ENCODE results near the gene TWF1. TPM values are rescaled to one million over a fixed set of nuclear protein-coding genes. Genes with fewer than 3 reads are reported as not detected.

TWF1 gene
- total and polyA plus RNA-seq, 2 of the 4 experiments (the other 2 are of a cell fraction) = 67.0 to 141 TPM

- Histone ChIP-seq H4K91ac (ENCODE audit: insufficient read depth, low read depth, low read length) (no peak overlapping the region), H3K4me2 (ENCODE audit: low read depth, low read length) (peak overlapping the region; percentile 33), H3K27me3 (ENCODE audit: control insufficient read depth, insufficient read depth, low read length) (no peaks in the 10 kb centered on the region), H3K23ac (ENCODE audit: low read depth, low read length) (0 out of 2 replicates have a peak overlapping the region, but pooled peaks have one; percentile 62), H3K56ac (ENCODE audit: extremely low read depth, insufficient read depth, low read length) (no peak overlapping the region), H3K4me1 (ENCODE audit: control insufficient read depth, insufficient read depth, low read length) (peaks cover 12% of the 10 kb centered on the region), H3K9ac (ENCODE audit: low read depth, low read length) (no peak overlapping the region), H3K36me3 (ENCODE audit: control insufficient read depth, insufficient read depth, low read length) (no peaks in the 10 kb centered on the region), H2AFZ (replicated peaks; ENCODE audit: low read length, poor library complexity) (no peak overlapping the region), H3K14ac (replicated peaks; ENCODE audit: low read depth, low read length) (0 out of 2 replicates have a peak overlapping the region, but pooled peaks have one; percentile 0), H2BK120ac (ENCODE audit: low read depth, low read length) (no peak overlapping the region), H3K9me1 (ENCODE audit: insufficient read depth, low read length) (peaks cover 6% of the 10 kb centered on the region; the same call in 1 of the 2 replicates), H3K27ac (ENCODE audit: insufficient read depth, low read length) (no peak overlapping the region), H3K4ac (ENCODE audit: low read depth, low read length) (no peak overlapping the region), H3K9me3 (ENCODE audit: control insufficient read depth, insufficient read depth, low read length) (no peaks in the 10 kb centered on the region), H2BK5ac (ENCODE audit: low read depth, low read length, poor library complexity, severe bottlenecking) (no peak overlapping the region), H3K18ac (ENCODE audit: low read depth, low read length) (no peak overlapping the region), H3K79me1 (ENCODE audit: low read depth in 1 of 2, low read length in 2 of 2) (peaks cover 34 to 41% of the 10 kb centered on the region in 2 experiments), H3K4me3 (ENCODE audit: insufficient read depth, low read depth, low read length) (no peak overlapping the region), H2BK15ac (ENCODE audit: low read depth, low read length) (no peak overlapping the region), H4K8ac (ENCODE audit: low read depth in 2 of 2, low read length in 2 of 2) (no peak overlapping the region), H4K20me1 (ENCODE audit: insufficient read depth, low read length) (no peaks in the 10 kb centered on the region), H2AK5ac (ENCODE audit: low read depth, low read length) (peak overlapping the region; percentile 39; the same call in 1 of the 2 replicates), H2BK20ac (ENCODE audit: low read depth, low read length) (no peak overlapping the region), H2AK9ac (replicated peaks; ENCODE audit: low read depth, low read length, poor library complexity) (peak overlapping the region; percentile 51), H4K5ac (ENCODE audit: low read depth, low read length) (no peak overlapping the region)
- CTCF ChIA-PET = no interaction called here
- TF ChIP-seq FOS (IDR thresholded peaks at IDR 0.05; ENCODE audit: low read depth, low read length) = no peak
- no peak for TF ChIP-seq RAD21 (IDR thresholded peaks at IDR 0.05; ENCODE audit: low read length)
- no peak for TF ChIP-seq ELK1 (IDR thresholded peaks at IDR 0.05; ENCODE audit: borderline replicate concordance, low read depth, low read length)
- no peak for TF ChIP-seq POLR2A (IDR thresholded peaks at IDR 0.05; ENCODE audit: low read depth, low read length)
- no peak for TF ChIP-seq RCOR1 (IDR thresholded peaks at IDR 0.05; ENCODE audit: insufficient replicate concordance, low read length)
- no peak for TF ChIP-seq USF2 (IDR thresholded peaks at IDR 0.05; ENCODE audit: low read depth, low read length)
- no peak for TF ChIP-seq RFX5 (IDR thresholded peaks at IDR 0.05; ENCODE audit: low read depth, low read length)
- no peak for TF ChIP-seq NFE2L2 (IDR thresholded peaks at IDR 0.05; ENCODE audit: low read depth, low read length)
- TF ChIP-seq MAZ (IDR thresholded peaks at IDR 0.05; ENCODE audit: borderline replicate concordance, low read depth, low read length) = no peak
- in situ Hi-C loops (cut with MboI; ENCODE audit: low sequenced_read_pairs) (no loop called here), dilution Hi-C loops (cut with HindIII; ENCODE audit: low sequenced_read_pairs, unreplicated experiment) (no loop called here), intact Hi-C loops (cut with micrococcal nuclease) (no loop called here)
- POLR2A ChIA-PET (ENCODE audit: unreplicated experiment) = no interaction called here
- DNase-seq (no peak), ATAC-seq (ENCODE audit: low read depth) (no peak)
- no TSS peak for BruUV-seq (replicated peaks)
- WGBS, 2 experiments (ENCODE audit: extremely low coverage in 2 of 2, insufficient read length in 1 of 2) = 67% methylated on average over 1 of the region's 2 CpGs; no CpG with 5 or more reads in 1 of the 2 experiments
Measured at GRCh38 chr12:43760396-43760795, 45.7 kb downstream of the TWF1 start.
